ENCODE data around the gene PPP1CA.
"Not testable (repeated sequence)": the region's sequence is repeated elsewhere in the genome, so short reads cannot be mapped to it uniquely, and the experiment has no call there.

Gene PPP1CA

DNA sequence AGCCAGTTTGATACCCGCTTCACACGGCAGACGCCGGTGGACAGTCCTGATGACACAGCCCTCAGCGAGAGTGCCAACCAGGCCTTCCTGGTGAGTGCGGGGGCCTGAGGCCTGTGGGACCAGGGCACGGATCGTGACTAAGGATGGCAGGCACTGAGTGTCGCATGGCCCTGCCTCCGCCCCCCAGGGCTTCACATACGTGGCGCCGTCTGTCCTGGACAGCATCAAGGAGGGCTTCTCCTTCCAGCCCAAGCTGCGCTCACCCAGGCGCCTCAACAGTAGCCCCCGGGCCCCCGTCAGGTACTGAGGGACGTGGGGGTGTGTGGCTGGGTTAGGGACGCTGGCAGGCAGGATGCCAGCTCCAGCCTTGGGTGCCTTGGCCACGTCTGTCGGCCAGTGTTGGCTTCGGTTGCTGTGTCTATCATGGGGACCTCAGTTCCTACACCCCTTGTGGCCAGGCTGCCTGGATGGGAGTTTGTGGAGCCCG is 32.8 kb upstream of the PPP1CA start:
- no peak for DNase-seq

GRCh38 chr11:67433536-67434394 is 32.1 kb upstream of the PPP1CA start:
- DNase-seq = no peak

GRCh38 chr11:67432655-67433349 is 31.1 kb upstream of the PPP1CA start:
- DNase-seq = no peak

- DNase-seq = no peak
Observed at GRCh38 chr11:67431346-67432249, 29.9 kb upstream of the PPP1CA start.

GRCh38 chr11:67429722-67430121 is 28.1 kb upstream of the PPP1CA start:
- DNase-seq = no peak

DNA sequence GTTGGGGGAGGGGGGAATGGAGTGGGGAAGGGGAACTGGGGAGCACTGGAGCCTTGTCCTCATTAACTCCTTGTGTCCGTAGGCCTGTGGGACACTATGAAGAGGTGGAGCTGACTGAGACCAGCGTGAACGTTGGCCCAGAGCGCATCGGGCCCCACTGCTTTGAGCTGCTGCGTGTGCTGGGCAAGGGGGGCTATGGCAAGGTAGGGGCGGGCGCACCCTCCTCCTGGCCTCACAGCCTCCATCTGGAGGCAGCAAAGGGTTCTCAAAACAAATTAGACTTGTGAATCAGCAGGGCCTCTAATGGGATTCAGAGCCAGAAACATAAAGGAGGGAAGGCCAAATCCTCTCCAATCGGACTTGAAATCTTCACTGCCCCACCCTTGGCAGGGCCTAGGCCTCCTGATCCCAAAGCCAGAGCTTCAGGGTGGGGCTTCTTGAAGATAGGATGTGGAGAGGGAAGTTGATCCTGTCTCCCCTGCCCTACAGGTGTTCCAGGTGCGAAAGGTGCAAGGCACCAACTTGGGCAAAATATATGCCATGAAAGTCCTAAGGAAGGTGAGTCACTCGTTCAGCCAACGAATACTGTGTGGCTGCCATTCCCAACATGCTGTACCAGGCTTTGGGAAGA is 27.5 kb upstream of the PPP1CA start:
- no peak for DNase-seq

DNA sequence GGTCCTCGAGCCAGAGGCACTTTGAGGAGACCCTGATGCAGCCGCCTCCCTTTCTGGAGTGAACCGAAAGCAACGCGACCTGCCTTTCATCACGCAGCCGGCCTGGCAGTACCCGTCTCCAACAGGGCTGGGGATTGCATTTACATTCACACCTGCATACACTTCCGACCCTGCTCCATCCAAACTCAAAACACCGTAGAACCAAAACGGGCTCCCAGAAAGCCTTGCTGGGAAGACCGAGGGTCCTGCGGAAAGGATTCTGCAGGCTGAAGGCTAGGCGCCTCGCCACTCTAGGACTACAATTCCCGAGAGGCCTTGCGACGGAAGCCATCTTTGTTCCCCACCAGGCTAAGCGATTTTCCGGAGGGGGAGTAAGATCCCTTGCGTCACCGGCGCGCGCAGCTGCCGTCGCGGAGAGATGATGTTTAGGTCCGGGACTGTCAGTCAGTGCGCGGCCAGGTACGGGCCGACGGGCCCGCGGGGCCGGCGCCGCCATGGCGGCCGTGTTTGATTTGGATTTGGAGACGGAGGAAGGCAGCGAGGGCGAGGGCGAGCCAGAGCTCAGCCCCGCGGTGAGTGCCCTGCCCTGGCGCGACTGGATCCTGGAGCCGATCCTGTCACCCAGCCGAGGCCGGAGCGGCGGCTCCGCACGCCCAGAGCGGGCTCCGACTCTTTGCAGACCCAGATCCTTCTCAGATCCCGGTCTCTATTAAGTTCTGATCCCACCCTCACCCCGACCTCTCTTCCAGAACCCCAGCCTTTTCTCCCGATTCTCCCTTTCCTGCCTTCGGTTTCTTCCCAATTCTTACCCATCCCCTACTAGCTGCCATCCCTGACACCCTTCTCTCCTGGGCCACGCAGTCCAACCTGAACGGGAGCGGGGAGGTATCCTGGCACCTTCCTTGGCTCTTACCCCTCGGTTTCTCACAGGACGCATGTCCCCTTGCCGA is 26.7 kb upstream of the PPP1CA start, which contains the start of gene RPS6KB2:
Gene RPS6KB2 (plus strand): TSS at position 443 of the 950 bp plus-strand sequence. CDS start 52 bp downstream, at position 495.
- DNase-seq = peak; percentile 94

DNA sequence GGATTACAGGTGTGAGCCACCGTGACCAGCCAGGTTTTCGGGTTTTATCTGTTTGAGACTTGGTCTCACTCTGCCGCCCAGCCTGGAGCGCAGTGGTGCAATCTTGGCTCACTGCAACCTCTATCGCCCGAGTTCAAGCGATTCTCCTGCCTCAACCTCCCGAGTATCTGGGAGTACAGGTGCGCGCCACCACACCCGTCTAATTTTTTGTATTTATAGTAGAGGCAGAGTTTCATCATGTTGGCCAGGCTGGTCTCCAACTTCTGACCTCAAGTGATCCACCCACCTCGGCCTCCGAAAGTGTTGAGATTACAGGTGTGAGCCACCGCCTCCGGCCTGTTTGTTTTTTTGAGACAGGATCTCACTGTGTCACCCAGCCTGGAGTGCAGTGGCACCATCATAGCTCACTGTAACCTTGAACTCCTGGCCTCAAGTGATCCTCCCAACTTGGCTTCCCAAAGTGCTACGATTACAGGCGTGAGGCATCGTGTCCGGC is 25.8 kb upstream of the PPP1CA start:
- not testable (repeated sequence) for DNase-seq

- no peak for DNase-seq
Observed at GRCh38 chr11:67423891-67424613, 22.4 kb upstream of the PPP1CA start.

DNA sequence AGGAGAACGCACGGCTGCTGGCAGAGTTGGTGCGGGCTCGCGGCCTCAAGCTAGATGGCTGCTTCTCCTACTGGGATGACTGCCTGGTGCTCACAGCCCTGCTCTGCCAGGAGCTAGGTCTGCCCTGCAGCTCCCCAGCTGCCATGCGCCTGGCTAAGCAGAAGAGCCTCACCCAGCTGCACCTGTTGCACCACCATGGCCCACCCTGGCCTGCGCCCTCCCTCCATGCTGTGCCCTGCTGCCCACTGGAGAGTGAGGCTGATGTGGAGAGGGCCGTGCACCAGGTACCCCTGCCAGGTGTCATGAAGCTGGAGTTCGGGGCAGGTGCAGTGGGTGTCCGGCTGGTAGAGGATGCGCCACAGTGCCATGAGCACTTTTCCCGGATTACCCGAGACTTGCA is 21.8 kb upstream of the PPP1CA start:
- DNase-seq = no peak

GRCh38 chr11:67422891-67423290 is 21.2 kb upstream of the PPP1CA start:
- DNase-seq = no peak

- no peak for DNase-seq
Observed at GRCh38 chr11:67421430-67422031, 19.9 kb upstream of the PPP1CA start.

DNA sequence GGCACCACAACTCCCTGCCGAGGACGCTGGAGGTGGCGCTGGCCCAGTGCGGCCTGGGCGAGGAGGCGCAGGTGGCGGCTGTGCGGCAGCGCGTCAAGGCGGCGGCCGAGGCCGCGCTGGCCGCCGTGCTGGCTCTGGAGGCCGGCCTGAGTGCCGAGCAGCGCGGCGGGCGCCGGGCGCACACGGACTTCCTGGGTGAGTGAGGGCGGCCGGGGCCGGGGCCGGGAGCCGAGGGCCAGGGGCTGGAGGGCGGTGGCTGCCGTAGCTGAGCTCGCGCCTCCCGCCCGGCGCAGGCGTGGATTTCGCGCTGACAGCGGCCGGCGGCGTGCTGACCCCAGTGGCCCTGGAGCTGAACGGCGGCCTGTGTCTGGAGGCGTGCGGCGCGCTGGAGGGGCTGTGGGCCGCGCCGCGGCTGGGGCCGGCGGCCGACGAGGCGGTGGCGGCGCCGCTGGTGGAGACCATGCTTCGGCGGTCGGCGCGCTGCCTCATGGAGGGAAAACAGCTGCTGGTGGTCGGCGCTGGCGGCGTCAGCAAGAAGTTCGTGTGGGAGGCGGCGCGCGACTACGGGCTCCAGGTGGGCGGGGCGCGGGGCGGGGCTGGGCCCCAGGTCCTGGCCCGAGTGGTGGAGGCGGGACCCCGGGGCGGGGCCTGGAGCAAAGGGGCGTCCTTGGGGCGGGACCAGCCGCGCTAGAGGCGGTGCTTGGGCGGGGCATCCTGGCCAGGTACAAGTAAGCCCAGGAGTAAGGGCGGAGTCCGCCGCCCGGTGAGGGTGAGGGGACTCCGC is 19.2 kb upstream of the PPP1CA start:
- peak; percentile 84 for DNase-seq

GRCh38 chr11:67420147-67420645 is 18.5 kb upstream of the PPP1CA start:
- no peak for DNase-seq

GRCh38 chr11:67419325-67420049 is 17.8 kb upstream of the PPP1CA start:
- no peak for DNase-seq

DNA sequence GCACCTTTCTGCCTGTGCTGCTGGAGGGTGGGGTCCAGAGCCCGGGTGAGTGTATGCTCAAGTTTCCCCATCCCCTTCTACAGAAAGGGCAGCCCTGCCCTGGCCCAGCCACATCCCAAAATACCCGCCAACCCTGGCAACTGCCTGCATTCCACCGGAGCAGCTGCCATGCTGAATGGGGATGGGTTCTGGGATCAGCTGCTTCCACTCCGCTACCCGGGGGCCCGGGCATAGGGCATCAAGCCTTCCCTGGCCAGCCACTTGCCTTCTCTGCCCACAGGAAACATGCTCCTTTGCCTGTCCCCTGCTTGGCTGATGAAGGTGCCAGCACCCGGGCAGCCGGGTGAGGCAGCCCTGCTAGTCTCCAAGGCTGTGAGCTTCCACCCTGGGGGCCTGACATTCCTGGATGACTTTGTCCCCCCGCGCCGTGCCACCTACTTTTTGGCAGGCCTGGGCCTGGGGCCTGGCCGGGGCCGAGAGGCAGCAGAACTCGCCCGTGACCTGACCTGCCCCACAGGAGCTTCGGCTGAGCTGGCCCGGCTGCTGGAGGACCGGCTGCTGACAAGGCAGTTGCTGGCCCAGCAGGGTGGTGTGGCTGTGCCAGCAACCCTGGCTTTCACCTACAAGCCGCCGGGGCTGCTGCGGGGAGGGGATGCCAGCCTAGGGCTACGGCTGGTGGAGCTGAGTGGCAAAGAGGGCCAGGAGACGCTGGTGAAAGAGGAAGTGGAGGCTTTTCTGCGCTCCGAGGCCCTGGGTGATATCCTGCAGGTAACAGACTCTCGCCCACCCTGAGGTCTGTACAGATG is 17.0 kb upstream of the PPP1CA start:
- DNase-seq = no peak

DNA sequence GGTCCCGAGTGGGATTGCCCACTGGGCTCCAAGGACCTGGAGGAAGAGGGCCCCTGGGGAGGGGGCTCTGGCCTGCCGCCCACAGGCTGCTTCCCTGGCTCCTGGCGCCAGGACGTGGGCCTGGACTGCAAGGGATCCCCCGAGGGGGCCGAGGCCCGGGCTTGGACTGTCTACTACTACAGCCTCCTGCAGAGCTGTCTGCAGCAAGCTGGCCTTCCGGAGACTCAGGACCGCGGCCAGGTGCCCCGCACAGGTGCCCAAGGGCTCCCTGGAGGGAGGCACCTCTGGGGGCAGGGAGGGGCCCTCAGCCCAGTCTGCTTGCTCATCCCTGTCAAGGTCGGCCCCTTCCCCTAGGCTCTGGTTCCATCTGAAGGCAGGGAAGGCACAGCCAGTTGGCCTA is 15.8 kb upstream of the PPP1CA start:
- no peak for DNase-seq

All from DMS153 (cell line).